ENCODE results near the gene CISD2.
"Not testable (repeated sequence)": the region's sequence is repeated elsewhere in the genome, so short reads cannot be mapped to it uniquely, and the experiment has no call there.

The CISD2 gene, protein sequence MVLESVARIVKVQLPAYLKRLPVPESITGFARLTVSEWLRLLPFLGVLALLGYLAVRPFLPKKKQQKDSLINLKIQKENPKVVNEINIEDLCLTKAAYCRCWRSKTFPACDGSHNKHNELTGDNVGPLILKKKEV

DNA sequence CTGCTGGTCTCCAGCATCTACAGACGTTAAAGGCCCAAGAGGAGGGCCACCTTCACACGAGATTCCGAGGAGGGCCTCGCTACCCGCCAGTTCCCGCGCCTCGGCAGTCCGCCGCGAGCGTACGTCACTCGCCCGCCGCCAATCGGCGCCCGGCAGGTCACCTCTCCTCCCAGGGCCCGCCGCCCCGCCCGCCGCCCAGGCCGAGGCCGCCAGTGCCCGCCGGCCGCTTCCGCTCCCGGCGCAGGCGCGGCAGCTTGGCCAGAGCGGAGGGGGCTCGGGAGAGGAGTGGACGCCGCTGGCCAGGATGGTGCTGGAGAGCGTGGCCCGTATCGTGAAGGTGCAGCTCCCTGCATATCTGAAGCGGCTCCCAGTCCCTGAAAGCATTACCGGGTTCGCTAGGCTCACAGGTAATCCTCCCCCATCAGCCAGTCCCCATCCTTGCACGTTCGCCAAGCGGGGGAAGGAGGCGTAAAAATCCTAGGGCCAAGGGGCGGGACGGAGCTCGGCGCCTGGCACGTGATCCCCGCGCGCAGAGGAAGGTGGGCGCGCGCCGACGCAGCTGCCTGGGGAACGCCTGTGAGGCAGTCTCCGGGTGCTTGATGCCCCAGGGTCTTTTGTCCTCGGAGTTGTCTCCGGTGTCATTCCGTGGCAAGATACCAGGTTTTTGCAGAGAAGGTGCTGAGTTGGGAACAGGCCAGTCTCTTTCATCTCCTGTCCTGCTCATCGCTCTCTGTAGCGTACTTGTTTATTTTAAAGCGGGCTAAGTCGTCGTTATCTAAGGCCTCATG lies at the start of gene CISD2:
TSS of gene CISD2 (plus strand) at position 212 of the 788 bp plus-strand sequence. CDS start at position 305, 93 bp downstream.
- DNase-seq = peak; percentile 89

DNA sequence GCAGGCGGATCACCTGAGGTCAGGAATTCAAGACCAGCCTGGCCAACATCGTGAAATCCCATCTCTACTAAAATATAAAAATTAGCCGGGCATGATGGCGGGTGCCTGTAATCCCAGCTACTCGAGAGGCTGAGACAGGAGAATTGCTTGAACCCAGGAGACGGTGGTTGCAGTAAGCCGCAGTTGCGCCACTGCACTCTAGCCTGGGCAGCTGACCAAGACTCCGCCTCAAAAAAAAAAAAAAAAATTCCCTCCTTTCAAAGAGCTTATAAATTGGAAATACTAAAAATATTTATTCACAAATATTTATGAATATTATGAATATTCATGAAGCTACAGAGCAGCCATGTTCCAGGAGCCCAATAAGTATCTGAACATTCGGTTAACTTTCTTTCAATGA lies 49.7 kb upstream of the CISD2 start:
- not testable (repeated sequence) for DNase-seq

DNA sequence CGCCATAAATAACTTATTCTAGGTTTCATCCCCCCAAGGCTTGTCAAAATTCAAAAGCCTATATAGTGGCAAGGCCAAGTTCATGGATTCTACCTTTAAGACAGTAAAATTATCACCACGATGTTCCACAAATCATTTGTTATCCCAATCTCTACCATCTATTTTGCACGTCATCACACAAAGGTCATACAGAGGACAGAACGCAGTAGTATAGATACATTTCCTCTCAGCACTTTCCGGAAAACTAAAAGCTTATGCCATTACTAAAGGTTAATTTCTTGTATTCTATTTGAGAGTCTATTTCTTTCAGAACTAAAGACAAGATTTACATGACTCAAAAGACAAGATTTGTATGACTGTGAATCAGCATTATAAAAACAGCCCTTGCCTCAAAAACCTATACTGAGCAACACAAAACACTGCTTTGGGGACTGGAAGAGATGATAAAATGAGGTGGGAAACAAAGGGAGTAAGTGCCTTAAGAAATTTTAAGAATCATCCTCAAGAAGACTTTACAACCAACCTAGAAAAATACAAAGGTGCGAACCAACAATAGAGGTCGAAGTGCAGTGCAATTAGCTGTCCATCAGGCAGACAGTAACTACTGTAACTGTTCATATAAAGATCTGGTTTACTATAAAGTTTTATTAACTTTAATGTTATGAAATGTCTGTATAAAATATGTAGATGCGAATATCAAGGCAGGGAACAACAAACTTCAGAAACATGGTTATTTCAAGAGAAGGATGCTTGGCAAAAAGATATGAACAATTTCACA lies 49.0 kb upstream of the CISD2 start:
- no peak for DNase-seq

DNA sequence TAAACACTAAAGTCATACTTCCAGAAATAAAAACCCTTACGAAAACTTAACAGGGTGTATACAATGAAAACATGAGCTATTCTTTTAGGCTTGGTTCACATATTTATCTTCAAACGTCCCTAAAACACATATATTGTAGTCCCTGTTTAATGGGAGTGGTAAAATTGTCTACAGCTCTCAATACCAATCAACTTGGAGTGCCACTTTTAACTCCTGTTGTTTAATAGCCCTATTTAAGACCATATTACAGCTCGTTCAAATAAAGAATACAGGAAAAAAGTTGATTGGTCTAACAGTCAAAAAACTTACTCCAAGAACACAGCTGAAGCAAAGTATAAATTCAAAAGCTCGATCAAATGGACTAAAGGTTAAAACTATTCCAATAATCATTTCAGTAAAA lies 45.3 kb upstream of the CISD2 start:
- DNase-seq = no peak

DNA sequence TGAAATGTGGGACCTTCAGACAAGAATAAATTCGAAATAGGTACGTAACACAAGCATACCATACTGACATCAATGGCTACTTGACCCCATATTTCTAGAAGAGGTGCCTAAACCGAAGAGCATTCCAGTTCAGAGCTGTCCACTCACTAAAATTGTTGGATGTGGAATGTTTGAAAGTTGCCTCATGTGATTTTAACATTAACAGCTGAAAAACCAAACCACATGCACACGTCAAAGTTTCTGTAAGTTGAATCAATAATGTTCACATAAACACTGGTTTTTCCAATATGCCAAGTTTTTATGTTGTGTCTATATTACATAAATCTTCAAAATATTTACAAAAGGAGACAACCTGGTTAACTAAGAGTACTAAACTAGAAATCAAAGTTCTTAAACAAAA lies 44.9 kb upstream of the CISD2 start:
- DNase-seq = no peak

DNA sequence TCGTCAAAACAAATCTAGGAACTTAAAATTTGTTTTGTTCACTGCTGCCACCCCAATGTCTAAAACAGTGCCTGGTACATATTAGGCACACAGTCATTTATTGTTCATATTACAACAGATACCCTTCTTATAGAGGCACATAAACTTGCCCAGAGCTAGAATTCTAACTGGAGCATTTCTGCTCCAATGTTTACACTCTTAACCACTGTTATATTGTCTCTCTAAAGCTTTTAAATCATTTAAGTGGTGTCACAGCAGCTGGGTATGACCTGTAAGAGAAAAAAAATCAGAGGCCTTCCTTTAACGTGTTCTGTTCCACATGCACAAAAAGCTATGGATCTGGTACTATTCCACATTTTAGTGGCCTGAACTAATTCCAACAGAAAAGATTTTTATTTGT lies 44.4 kb upstream of the CISD2 start:
- no peak for DNase-seq

DNA sequence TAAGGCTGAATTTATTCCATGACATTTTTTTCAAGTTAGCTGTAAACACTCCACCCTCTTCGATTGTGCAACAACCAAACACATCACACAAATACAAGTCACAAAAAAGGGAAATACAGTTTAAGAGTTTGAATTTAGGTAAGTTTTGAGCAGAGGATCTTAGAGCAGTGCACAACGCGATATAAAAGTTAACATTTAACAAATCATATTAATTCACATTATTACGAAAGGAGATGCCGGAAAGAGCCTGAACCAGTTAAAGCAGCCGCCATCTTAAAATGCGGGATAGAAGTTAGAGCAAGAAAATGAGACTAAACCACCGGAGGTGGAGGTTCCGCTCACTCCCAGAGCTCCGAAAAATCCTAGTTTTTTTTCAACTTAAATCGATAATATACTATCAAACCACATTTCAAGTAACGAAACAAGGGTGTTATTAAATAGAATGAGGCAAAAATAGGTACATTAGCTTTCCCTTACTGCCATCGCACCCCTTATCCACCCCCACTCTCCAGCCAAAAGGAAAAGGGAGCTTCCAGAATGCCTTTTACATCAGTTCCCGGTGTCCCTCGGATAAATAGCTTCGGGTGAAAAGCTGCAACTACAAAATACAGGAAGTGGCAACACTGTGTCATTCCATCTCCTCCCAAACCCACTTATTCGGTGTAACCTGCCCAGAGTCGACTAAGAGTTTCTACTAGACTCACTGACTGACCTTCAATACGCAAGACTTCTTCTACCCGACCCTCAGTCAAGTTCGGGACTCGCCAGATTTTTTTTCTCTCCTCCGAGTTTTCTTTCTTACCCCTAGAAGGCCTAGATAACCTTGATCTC lies 43.3 kb upstream of the CISD2 start:
- no peak for DNase-seq

DNA sequence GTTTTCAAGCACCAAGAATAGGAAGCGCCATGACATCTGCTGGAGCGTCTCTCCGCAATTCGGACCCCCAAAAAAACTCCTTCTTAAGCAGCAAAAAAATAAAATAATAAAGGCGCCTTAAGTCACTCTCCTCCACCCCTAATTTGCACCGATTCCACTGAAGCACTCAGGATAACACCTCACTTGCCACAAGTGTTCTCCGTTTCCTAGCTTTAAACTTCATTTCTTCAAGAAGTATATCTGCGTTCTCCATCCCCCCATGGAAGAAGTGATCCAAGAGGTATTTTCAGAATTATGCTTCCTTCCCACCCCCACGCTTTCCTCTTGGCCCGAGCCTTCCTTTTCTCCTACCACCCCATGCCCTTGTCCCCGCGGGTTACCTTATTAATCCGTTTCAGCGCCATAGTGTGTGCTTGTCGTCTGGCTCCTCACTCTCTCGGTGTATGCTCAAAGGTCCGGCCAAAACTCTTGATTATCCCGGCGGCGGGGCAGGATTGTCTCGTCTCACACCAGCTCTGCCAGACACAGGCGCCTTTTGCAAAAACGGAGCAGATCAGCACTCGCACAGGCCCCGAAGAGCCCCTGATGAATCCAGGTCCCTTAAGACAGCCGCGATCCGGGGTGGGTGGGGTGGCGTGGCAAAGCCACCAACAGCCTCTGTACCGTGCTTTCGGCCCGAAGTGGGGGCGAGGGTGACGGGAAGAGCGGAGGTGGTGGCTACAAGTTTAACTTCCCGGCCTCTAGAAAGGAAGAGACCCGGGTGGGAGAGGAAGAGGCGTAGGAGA lies 42.5 kb upstream of the CISD2 start:
- no peak for DNase-seq

DNA sequence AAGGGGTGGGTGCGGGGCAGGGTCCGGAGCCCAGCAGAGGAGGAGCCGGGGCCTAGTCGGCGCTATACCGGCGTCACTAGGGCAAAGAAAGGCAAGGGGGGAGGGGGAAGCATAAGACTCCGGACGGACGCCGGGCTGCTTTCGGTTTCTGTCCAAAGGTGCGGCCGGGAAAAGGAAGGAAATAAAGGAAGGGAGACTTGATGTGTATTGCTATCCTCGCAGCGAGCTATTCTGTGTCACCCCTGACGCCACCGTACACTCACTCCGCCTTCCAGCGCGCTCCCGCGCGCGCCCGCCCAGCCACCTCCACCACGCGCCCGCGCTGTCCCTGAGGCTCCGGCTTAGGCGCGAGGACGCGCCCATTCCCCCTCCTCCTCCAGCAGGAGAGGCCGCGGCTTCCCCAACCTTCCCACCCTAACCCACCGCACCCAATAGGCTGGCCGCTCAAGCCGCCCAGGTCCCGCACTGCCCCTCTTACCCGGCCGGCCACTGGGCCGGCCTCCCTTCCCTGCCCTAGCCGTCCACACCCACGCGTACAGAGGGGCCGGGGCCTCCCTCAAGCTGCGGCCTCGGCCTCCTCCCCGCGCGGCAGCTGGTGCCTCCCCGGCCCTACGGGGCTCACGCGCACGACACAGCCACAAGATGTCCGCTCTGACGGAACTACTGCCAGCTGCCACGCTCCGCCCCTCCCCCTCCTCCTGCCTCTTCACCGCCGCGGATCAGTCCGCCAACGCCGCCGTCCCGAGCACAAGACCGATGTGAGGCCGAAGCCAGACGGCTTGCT lies 41.7 kb upstream of the CISD2 start, which contains the start of gene UBE2D3:
TSS of gene UBE2D3 (minus strand) at position 662 of the 784 bp plus-strand sequence. CDS start 1,043 bp downstream, outside the sequence.
- DNase-seq = peak; percentile 96

DNA sequence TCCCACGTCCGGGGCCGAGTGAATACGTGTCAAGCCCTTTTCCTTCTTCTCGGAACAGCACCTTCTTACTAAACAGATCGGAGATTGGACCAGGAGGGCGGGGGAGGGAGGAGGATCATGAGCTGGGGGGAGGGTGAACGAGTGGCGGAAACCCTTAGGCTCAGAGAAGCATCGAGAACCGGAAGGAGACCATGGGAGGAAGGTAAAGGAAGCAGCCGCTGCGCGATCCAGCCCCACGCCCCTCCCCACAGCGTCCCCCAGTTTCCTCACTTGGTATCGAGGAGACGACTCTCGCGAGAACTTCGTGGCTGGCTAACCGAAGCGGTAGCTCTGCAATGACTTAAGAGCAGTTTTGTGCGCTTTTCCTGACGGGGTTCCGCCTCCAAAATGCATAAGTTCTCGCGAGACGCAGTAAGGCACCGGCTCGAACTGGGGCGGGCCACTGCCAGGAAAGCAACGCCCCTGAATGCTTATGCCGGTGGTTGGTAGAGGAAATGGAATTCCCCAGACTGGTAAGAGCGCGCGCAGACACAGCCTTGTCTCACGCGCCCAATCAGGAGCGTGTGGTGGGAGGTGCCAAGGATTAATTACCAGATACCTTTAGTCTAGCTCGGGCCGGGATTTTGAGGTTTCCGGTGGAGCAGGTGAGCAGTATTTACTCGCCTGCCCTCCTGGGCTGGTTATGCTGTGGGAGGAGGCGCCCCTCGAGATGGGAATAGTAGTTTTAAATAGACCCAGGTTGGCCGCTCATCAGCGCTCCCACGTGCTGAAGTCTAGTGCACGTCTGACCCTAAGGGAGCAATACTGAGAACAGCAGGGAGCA lies 40.9 kb upstream of the CISD2 start:
- DNase-seq = peak; percentile 98

DNA sequence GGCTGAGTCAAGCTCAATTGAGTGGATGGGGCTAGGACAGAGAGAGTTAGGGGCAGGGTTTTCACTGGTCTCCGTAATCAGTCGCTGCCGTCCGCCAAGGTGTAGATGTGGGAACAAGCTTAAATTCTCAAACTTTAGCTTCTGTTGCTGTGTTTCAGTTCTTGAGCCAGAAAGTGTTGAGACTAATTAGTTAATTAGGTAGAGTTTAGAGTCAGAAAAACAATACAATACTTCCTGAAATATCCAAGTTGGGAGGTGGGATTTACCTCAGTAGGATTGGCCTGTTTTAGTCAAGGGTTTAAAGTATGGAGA lies 40.3 kb upstream of the CISD2 start:
- DNase-seq = no peak

DNA sequence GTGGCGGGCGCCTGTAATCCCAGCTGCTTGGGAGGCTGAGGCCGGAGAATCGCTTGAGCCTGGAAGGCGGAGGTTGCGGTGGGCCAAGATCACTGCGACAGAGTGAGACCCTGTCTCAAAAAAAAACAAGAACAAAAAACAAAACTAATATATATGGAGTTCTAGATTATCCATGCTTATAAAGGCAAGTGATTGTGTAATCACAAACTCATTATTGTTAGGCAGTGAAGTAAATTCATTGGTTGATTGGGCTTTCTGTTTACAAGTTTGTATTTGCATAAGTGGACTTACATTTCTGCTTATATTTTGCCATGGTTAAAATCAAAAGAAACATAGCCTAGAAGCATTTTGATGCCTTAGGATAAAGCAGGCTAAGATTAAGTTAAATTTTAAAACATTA lies 39.0 kb upstream of the CISD2 start:
- no peak for DNase-seq

DNA sequence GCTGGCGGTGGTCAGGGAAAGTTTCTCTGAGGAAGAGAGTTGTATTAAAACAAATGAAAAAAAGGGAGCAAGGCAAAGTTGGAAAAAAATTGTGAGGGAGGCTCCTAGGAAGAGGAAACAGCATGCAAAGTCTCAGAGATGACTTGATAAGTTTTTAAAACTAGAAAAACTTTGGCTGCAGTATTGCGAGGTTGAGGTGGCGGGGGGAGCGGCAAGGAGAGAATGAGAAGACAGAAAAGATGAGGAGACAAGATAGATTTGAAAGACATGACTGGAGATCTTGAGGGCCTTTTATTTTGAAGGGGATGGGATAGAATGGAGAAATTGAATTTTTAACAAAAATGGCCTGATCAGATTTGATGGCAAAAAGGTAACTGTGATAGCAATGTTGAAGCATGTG lies 36.7 kb upstream of the CISD2 start:
- DNase-seq = no peak

DNA sequence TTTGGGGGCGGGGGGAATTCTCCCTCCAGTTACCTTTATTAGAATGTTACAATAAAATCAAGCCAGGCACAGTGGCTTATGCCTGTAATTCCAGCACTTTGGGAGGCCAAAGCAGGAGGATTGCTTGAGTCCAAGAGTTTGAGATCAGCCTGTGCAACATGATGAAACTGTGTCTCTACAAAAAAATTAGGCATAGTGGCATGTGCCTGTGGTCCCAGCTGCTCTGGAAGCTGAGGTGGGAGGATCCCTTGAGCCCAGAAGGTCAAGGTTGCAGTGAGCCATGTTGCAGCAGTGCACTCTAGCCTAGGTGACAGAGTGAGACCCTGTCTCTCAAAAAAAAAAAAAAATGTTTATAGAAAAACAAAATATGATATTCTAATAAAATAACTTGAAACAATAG lies 36.1 kb upstream of the CISD2 start:
- DNase-seq = no peak

DNA sequence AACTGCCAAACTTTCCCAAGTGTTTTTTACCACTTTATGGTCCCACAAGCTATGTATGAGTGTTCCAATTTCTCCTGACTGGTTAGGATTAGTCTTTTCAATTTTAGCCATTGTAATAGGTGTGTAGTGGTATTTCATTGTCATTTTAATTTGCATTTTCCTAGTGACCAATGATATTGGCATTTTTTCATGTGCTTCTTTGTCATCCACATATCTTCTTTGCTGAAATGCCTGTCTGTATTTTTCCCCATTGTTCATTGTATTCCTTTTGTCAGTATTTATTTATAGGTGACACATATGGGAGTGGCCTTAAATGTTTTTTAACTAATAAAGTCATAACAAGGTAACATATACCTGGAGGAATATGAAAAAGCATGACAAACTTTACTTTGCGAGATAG lies 32.2 kb upstream of the CISD2 start:
- no peak for DNase-seq

DNA sequence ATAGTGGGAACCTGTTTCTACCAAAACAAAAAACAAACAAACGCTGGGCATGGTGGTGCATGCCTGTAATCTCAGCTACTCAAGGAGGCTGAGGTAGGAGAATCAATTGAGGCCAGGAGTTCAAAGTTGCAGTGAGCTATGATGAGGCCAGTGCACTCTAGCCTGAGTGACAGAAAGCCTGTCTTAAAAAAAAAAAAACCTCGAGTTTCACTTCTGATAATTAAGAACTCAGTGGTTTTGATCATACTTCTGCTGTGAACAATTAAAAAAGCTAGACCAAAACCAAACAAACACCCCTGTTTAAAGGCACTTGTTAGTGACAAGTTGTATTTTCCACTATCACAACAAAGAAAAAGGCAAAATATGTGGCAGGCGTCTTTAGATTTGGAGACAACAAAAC lies 26.4 kb upstream of the CISD2 start:
- DNase-seq = no peak

DNA sequence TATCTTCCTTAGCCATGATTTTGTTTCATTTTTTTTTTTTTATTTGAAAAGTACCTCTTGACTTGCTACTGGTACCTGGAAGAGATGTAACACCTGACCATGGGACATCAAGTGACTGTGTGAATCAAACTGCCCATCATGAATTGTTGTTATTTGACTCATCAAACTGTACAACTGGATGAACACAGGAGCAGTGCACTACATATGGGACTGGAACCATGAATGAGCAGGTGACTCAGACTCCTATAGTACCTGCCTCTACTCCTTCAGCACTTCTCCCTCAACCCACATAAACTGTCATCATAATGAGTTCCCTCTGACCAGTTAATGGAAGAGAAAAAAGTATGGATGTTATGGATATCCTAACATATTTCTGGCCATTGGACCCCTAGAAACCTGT lies 25.5 kb upstream of the CISD2 start:
- DNase-seq = no peak

DNA sequence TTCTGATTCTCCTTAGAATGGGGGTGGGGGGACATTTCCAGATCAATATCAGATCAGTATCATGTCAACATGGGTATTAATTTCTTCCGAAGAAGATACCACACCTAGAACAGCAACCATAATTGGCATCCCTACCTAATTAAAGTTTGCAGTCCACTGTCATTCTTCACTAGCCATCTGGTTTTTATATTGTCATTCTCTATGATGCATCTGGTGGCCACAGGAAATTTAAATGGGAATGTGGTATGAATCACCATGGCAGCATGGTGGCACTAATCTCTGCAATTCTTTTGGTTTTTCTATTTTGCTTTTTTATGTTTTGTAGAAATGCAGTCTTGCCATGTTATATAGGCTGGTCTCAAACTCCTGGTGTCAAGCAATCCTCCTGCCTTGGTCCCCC lies 24.9 kb upstream of the CISD2 start:
- DNase-seq = no peak

DNA sequence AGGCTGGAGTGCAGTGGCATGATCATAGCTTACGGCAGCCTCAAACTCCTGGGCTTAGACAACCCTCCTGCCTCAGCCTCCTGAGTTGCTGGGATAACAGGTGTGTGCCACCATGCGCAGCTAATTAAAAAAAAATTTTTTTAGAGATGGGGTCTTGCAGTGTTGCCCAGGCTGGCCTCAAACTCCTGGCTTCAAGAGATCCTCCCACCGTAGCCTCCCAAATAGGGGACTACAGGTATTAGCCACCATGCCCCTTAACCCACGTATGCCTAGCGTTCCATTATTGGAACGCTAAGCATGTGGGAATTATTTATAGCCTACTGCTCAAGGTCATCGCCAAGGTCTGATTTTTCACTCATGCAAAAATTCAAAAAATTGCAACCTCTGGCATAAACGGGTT lies 21.1 kb upstream of the CISD2 start:
- no peak for DNase-seq

DNA sequence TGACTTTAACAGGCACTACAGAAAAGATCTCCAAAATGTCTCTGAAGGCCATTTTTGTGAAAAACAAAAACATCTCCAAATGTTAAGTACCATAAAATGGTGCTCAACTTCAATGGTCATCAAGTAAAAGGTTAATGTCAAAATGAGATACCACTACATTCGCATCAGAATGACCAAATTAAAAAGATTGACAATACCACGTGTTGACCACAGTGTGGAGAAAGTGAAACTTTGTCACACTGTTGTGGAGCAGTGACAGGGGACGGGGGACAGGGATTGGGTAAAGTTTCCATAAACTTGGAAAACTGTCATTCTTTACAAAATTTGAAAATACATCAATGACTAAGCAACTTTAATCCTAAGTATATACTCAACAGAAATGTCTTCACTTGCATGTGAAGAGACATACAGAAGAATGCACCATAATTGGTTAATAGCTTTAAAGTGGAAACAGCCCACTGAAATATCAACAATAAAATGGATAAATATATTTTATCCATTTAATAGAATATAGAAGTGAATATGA lies 19.1 kb upstream of the CISD2 start:
- no peak for DNase-seq

Data from stimulated activated CD4-positive, alpha-beta T cell treated with anti-CD3 and anti-CD28 coated beads, Interleukin-4, amount 100 ng/mL, for 1 hour (primary cell).